ENCODE results near the gene TBC1D4.
"Not testable (repeated sequence)": the region's sequence is repeated elsewhere in the genome, so short reads cannot be mapped to it uniquely, and the experiment has no call there.

Gene TBC1D4

GRCh38 chr13:75271846-75272245 lies 210.1 kb downstream of the TBC1D4 start:
- H3K27me3 ChIP-seq (replicated peaks; ENCODE audit: insufficient read depth, low read length), result no peaks in the 10 kb centered on the region
- no peak for DNase-seq

GRCh38 chr13:75268481-75268880 lies 213.5 kb downstream of the TBC1D4 start:
- H3K4me2 ChIP-seq (ENCODE audit: low read depth, low read length); H3K9ac ChIP-seq (ENCODE audit: low read length); H3K4me1 ChIP-seq (ENCODE audit: low read length); H3K4me3 ChIP-seq (ENCODE audit: low read length); H3K27ac ChIP-seq (ENCODE audit: low read length); H3K9me3 ChIP-seq (replicated peaks; ENCODE audit: insufficient read depth, low read length); H3F3A ChIP-seq (ENCODE audit: insufficient read depth, low read length); H3K36me3 ChIP-seq (replicated peaks; ENCODE audit: insufficient read depth, low read length); DNase-seq; H3K27me3 ChIP-seq (replicated peaks; ENCODE audit: insufficient read depth, low read length); H4K20me1 ChIP-seq (ENCODE audit: insufficient read depth, low read length); H3K9me2 ChIP-seq (replicated peaks; ENCODE audit: insufficient read depth, low read length); H2AFZ ChIP-seq (ENCODE audit: low read length); H3K79me2 ChIP-seq (ENCODE audit: low read length): not testable (repeated sequence)

More at GRCh38 chr13:75271846-75272245, 210.1 kb downstream of the TBC1D4 start:
- Histone ChIP-seq H3F3A (ENCODE audit: insufficient read depth, low read length) (no peaks in the 10 kb centered on the region), H2AFZ (ENCODE audit: low read length) (no peak overlapping the region), H4K20me1 (ENCODE audit: insufficient read depth, low read length) (no peaks in the 10 kb centered on the region), H3K79me2 (ENCODE audit: low read length) (no peaks in the 10 kb centered on the region), H3K36me3 (replicated peaks; ENCODE audit: insufficient read depth, low read length) (no peaks in the 10 kb centered on the region), H3K4me2 (ENCODE audit: low read depth, low read length) (no peak overlapping the region), H3K9me2 (replicated peaks; ENCODE audit: insufficient read depth, low read length) (no peaks in the 10 kb centered on the region), H3K27ac (ENCODE audit: low read length) (no peak overlapping the region), H3K4me1 (ENCODE audit: low read length) (no peaks in the 10 kb centered on the region), H3K4me3 (ENCODE audit: low read length) (no peak overlapping the region), H3K9me3 (replicated peaks; ENCODE audit: insufficient read depth, low read length) (no peaks in the 10 kb centered on the region), H3K9ac (ENCODE audit: low read length) (no peak overlapping the region)
- TF ChIP-seq EZH2phosphoT487 (IDR thresholded peaks at IDR 0.05; ENCODE audit: low read length) (no peak), CTCF (IDR thresholded peaks at IDR 0.05; ENCODE audit: low read length) (no peak), EZH2 (optimal IDR thresholded peaks at IDR 0.05; ENCODE audit: low read depth, low read length) (no peak)

GRCh38 chr13:75264611-75265010 lies 217.4 kb downstream of the TBC1D4 start:
- no peak for DNase-seq
- Histone ChIP-seq H3K4me2 (ENCODE audit: low read depth, low read length) (no peak overlapping the region), H3K4me1 (ENCODE audit: low read length) (no peaks in the 10 kb centered on the region), H3K9me3 (replicated peaks; ENCODE audit: insufficient read depth, low read length) (no peaks in the 10 kb centered on the region), H3K36me3 (replicated peaks; ENCODE audit: insufficient read depth, low read length) (no peaks in the 10 kb centered on the region), H3K9me2 (replicated peaks; ENCODE audit: insufficient read depth, low read length) (no peaks in the 10 kb centered on the region), H2AFZ (ENCODE audit: low read length) (no peak overlapping the region), H3K27me3 (replicated peaks; ENCODE audit: insufficient read depth, low read length) (no peaks in the 10 kb centered on the region), H3K27ac (ENCODE audit: low read length) (no peak overlapping the region), H3K4me3 (ENCODE audit: low read length) (no peak overlapping the region), H3K9ac (ENCODE audit: low read length) (no peak overlapping the region), H3F3A (ENCODE audit: insufficient read depth, low read length) (no peaks in the 10 kb centered on the region), H4K20me1 (ENCODE audit: insufficient read depth, low read length) (no peaks in the 10 kb centered on the region), H3K79me2 (ENCODE audit: low read length) (no peaks in the 10 kb centered on the region)
- no peak for TF ChIP-seq CTCF (IDR thresholded peaks at IDR 0.05; ENCODE audit: low read length)
- no peak for TF ChIP-seq EZH2 (optimal IDR thresholded peaks at IDR 0.05; ENCODE audit: low read depth, low read length)
- no peak for TF ChIP-seq EZH2phosphoT487 (IDR thresholded peaks at IDR 0.05; ENCODE audit: low read length)

- Histone ChIP-seq H3K4me1 (ENCODE audit: low read length) (no peaks in the 10 kb centered on the region), H3K36me3 (replicated peaks; ENCODE audit: insufficient read depth, low read length) (no peaks in the 10 kb centered on the region), H3F3A (ENCODE audit: insufficient read depth, low read length) (no peaks in the 10 kb centered on the region), H4K20me1 (ENCODE audit: insufficient read depth, low read length) (no peaks in the 10 kb centered on the region), H3K4me3 (ENCODE audit: low read length) (no peak overlapping the region), H3K79me2 (ENCODE audit: low read length) (no peaks in the 10 kb centered on the region), H3K27me3 (replicated peaks; ENCODE audit: insufficient read depth, low read length) (no peaks in the 10 kb centered on the region), H3K9me2 (replicated peaks; ENCODE audit: insufficient read depth, low read length) (no peaks in the 10 kb centered on the region), H3K4me2 (ENCODE audit: low read depth, low read length) (no peak overlapping the region), H3K27ac (ENCODE audit: low read length) (no peak overlapping the region), H3K9me3 (replicated peaks; ENCODE audit: insufficient read depth, low read length) (no peaks in the 10 kb centered on the region), H3K9ac (ENCODE audit: low read length) (no peak overlapping the region), H2AFZ (ENCODE audit: low read length) (no peak overlapping the region)
- TF ChIP-seq CTCF (IDR thresholded peaks at IDR 0.05; ENCODE audit: low read length) (no peak), EZH2 (optimal IDR thresholded peaks at IDR 0.05; ENCODE audit: low read depth, low read length) (no peak), EZH2phosphoT487 (IDR thresholded peaks at IDR 0.05; ENCODE audit: low read length) (no peak)
- DNase-seq, result no peak
These were observed 218.1 kb downstream of the TBC1D4 start for GRCh38 chr13:75263741-75264407.
